ENCODE data around the gene NOP14.

DNA sequence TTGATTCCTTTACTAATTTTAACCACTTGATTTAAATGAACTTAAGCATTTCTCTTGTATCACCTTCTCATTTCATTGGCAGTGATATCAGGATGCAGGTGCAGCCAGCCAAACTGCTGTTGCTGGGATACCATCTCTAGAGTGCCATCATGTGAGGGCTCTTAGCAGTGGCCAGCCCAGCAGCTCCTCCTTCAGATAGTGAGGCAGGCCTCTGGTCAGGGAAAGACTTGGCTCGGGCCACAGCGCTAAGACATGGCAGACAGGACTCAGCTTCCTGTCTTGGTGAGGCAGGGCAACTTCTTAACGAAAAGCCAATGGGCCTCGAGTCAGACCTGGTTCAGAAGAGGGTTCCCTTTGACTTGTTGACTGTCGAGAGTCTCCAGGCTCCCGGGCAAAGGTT is 50.0 kb downstream of the NOP14 start:
- TF ChIP-seq, protein P1, sequence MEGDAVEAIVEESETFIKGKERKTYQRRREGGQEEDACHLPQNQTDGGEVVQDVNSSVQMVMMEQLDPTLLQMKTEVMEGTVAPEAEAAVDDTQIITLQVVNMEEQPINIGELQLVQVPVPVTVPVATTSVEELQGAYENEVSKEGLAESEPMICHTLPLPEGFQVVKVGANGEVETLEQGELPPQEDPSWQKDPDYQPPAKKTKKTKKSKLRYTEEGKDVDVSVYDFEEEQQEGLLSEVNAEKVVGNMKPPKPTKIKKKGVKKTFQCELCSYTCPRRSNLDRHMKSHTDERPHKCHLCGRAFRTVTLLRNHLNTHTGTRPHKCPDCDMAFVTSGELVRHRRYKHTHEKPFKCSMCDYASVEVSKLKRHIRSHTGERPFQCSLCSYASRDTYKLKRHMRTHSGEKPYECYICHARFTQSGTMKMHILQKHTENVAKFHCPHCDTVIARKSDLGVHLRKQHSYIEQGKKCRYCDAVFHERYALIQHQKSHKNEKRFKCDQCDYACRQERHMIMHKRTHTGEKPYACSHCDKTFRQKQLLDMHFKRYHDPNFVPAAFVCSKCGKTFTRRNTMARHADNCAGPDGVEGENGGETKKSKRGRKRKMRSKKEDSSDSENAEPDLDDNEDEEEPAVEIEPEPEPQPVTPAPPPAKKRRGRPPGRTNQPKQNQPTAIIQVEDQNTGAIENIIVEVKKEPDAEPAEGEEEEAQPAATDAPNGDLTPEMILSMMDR (IDR thresholded peaks at IDR 0.05): no peak
- TF ChIP-seq POLR2A (IDR thresholded peaks at IDR 0.05): no peak
